ENCODE data around the gene KANSL2. TPM values are rescaled to one million over a fixed set of nuclear protein-coding genes. Genes with fewer than 3 reads are reported as not detected.

The KANSL2 gene
- 10 to 100 TPM; 39.6 to 43.9 TPM for total RNA-seq

GRCh38 chr12:48681710-48682532 is at the start of gene KANSL2:
Gene KANSL2, minus strand, starts transcription at chr12:48682238. Its CDS starts 606 bp downstream, at chr12:48681632.

DNA sequence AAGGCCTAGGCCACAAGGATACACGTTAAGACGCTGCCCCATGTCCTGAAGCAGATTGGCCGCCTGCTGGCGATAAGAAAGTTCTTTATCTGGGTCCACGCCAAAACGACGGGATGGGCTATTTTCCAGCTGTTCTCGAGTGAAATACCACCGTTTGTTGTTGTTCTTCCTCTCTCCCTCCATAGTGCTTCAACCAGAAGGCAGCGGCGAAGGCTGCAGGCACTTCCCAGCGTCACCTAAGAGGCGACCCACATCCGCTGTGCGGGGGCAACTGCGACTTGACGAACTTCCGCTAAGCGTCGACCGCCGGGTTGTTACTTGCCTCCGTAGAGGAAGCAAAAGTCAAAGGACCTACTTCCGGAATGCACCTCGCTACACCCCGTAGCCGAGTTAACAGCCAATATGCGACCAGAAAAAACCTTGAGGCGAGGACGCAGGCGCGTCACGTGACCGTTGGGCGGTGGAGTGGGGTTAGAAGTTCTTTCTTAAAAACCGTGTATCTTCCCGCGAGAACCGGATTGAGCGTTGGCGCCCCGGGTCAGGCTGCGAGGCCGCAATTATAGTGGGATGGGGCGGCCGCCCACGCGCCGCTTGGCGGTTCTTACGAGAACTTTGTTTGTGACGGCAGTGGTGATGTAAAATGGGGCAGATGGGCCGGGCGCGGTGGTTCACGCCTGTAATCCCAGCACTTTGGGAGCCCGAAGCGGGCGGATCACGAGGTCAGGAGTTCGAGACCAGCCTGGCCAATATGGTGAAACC is 34.6 kb upstream of the KANSL2 start, which contains the start of gene CCNT1:
Gene CCNT1 (minus strand): TSS at position 215 of the 759 bp plus-strand sequence. CDS start 32 bp downstream, at position 183.

Small RNAs within 50 kb of the gene (microRNA-seq; reads per million reads assigned to microRNA genes)
- 1.0 reads per million for gene MIR1291 (ENCODE audit: borderline microRNAs expressed, borderline replicate concordance)

Other genes with a start within 250 kb of the KANSL2 start
- gene ANP32D, start 209.7 kb downstream of the KANSL2 start, total RNA-seq = not detected
- gene C12orf54, start 199.7 kb downstream of the KANSL2 start, total RNA-seq = not detected
- gene OR8S1, start 156.6 kb downstream of the KANSL2 start, total RNA-seq = not detected
- gene LALBA, start 112.2 kb downstream of the KANSL2 start, total RNA-seq = not detected
- 10 to 100 TPM; 50.3 to 52.7 TPM for gene CCNT1, start 34.5 kb upstream of the KANSL2 start, total RNA-seq
- gene ADCY6, start 106.9 kb upstream of the KANSL2 start, total RNA-seq = under 1 TPM in 1 of 2 experiments, not detected in 1; 0.03 TPM
- gene CACNB3, start 136.3 kb upstream of the KANSL2 start, total RNA-seq = 10 to 100 TPM; 20.5 to 20.6 TPM
- gene DDX23, start 169.9 kb upstream of the KANSL2 start, total RNA-seq = 100 to 1,000 TPM; 117 to 122 TPM
- 1 to 10 TPM; 1.2 to 1.8 TPM for gene RND1, start 183.6 kb upstream of the KANSL2 start, total RNA-seq
- 10 to 100 TPM; 46.9 TPM for gene FKBP11, start 243.3 kb upstream of the KANSL2 start, total RNA-seq

Data from activated naive CD4-positive, alpha-beta T cell treated with anti-CD3 and anti-CD28 coated beads, Interleukin-2, amount 10 ng/mL, durations not matched to agents 5 hours and 36 hours (primary cell).